GM12801 (cell line): ENCODE measurements around the gene PRDM15.

Experiments used
- TF ChIP-seq, protein P1 (sequence below): IDR thresholded peaks from one replicate; pipeline ENCODE4 v1.5.1; 2011; ENCODE audit warnings: control low read depth; ENCODE audit not compliant: insufficient read length; ENCODE audit errors: extremely low read depth

Gene PRDM15

DNA sequence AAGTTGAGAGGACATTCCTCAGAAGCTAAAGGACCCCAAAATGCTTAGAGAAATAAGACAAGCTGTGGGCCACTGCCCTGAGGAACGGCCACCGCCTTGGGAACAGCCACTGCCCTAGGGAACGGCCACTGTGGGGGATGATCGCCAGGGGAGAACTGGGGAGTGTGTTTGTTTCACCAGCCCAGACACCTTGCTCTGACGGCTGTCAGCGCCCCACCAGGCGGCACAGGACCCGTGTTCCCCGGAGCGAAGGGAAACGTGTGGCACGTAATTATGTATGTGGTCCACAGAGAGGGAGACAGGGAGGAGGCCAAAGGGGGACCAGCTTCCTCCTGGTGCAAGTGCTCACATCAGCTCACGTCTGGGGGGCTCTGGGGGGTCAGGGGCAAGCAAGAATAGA lies 66.5 kb downstream of the PRDM15 start:
- TF ChIP-seq, protein P1, sequence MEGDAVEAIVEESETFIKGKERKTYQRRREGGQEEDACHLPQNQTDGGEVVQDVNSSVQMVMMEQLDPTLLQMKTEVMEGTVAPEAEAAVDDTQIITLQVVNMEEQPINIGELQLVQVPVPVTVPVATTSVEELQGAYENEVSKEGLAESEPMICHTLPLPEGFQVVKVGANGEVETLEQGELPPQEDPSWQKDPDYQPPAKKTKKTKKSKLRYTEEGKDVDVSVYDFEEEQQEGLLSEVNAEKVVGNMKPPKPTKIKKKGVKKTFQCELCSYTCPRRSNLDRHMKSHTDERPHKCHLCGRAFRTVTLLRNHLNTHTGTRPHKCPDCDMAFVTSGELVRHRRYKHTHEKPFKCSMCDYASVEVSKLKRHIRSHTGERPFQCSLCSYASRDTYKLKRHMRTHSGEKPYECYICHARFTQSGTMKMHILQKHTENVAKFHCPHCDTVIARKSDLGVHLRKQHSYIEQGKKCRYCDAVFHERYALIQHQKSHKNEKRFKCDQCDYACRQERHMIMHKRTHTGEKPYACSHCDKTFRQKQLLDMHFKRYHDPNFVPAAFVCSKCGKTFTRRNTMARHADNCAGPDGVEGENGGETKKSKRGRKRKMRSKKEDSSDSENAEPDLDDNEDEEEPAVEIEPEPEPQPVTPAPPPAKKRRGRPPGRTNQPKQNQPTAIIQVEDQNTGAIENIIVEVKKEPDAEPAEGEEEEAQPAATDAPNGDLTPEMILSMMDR: no peak

DNA sequence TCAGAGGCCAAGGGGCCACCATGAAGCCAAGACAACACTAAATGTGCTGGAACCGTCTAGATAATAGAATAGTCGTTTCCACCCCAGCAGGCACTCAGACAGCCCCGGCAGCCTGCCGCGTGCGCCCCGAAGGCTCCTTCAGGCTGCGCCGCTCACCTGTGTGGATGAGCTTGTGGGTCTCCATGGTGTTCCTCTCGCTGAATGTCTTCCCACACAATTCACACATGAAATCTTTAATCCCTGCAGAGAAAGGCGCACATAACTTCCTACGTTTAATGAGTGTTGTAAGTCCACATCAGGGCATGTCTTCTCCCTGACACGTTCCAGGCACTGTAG lies 68.6 kb downstream of the PRDM15 start:
- TF ChIP-seq, protein P1: no peak

DNA sequence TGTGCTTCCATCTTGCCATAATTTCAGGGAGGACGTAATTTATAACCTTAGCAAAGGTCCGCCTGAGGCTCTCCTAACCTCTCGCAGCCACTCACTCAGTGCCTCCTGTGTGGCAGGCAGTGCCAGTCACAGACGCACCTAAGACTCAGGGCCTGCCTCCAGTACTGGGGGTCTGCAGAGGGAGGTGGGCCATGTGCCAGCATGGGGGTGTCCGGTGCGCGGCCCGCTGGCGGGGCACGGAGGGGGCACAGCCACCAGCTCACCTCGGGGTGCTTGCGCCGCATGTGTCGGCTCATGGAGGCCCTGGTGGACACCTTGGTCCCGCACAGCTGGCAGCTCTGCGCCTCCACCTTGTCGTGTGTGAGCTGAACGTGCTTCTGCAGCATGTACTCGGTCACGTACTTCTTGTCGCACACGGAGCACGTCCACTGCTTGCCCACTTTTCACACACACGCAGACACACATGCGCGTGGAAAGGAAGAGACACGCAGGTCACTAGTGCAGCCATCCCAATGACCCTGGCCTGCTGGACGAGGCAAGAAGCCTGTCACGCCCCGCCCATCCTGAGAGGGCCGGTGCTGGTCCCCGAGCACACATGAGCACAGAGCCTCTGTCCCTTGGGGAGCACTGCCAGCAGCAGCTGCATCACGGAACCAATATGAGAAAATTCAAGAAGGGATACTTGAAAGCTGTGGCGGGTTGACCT lies 69.1 kb downstream of the PRDM15 start:
- TF ChIP-seq, protein P1: no peak

DNA sequence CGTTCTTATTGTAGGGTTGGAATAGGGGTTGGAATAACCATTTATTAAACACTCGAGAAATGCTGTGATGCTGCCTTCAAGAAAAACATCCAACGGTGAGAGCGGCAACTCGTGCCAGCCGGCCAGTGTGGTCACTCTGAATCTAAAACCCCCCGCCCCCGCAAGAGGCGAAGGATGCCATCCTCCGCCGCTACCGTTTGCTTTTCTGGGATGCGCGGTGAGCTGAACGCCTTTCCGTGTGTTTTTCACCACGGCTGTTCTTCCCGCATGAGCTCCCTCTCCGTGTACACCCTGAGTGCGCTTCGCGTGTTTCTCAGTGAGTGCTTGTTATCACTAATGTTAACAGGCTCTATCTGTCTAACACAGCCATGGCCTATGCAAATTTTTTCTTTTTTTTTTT lies 70.3 kb downstream of the PRDM15 start:
- TF ChIP-seq, protein P1: no peak

DNA sequence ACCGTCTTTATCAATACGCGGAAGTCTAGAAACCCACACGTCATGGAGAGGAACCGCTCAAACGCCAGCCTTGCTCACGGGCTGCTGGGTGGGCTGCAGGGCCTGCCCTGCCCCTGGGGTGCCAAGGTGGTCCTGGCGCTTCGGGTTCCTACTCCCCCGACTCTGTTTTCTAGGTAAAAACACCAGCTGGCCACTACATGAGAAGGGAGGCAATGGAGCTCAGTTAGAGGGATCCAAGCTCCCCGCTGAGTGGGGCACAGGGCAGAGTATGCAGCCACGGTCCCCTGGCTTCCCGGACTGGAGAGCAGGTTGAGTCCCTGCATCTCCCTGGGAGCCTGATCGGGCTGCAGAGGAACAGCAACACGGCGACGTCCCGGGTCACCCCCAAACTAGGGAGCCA lies 71.0 kb downstream of the PRDM15 start:
- TF ChIP-seq, protein P1: no peak

DNA sequence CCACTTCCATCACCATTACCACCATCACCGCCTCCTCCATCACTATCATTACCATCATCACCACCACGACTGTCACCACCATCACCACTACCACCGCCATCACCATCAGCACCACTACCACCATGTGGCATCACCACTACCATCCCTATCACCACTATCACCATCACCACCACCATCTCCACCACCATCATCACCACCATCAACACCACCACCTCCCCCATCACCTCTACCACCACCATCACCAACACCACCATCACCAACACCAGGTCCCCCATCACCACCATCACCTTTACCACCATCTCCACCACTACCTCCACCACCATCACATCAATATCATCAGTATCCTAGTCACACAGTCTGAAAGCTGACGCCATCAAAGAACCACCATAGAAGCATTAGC lies 72.4 kb downstream of the PRDM15 start:
- TF ChIP-seq, protein P1: no peak

DNA sequence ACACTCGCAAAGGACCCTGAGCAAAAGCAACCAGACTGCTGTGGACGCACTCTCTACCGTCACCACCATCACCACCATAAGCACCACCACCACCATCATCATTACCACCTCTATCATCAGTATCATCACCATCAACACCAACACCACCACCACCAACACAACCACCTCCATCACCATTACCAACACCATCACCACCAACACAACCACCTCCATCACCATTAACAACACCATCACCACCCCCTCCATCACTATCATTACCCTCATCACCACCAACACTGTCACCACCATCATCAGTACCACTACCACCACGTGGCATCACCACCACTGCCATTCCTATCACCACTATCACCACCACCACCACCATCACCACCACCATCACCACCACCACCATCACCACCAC lies 73.5 kb downstream of the PRDM15 start:
- TF ChIP-seq, protein P1: no peak
